ENCODE measurements around the gene TRAPPC6A.

TRAPPC6A gene, protein sequence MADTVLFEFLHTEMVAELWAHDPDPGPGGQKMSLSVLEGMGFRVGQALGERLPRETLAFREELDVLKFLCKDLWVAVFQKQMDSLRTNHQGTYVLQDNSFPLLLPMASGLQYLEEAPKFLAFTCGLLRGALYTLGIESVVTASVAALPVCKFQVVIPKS

DNA sequence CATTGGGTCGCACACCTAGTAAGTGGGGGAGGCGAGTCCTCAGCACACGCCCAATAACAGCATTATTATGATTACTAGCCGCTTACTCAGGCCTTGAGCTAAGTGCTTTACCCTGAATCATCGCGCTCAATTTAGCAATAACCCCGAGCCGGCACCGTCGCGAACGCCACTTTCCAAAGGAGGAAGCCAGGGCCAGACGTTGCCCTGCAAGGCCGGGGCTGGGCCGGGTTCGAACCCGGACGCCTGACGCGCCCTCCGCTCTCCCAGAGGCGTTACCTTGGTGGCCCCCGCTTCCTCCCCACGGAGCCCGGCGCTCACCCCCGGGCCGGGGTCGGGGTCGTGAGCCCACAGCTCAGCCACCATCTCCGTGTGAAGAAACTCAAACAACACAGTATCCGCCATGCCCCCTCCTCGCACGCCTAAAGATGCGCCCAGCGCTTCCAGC lies at the start of gene TRAPPC6A:
TSS of gene TRAPPC6A (minus strand) at position 421 of the 445 bp plus-strand sequence. CDS start at position 402, 19 bp downstream.
- DNase-seq = no peak

GRCh38 chr19:45224645-45225044 lies 46.6 kb upstream of the TRAPPC6A start:
- no peak for DNase-seq

DNA sequence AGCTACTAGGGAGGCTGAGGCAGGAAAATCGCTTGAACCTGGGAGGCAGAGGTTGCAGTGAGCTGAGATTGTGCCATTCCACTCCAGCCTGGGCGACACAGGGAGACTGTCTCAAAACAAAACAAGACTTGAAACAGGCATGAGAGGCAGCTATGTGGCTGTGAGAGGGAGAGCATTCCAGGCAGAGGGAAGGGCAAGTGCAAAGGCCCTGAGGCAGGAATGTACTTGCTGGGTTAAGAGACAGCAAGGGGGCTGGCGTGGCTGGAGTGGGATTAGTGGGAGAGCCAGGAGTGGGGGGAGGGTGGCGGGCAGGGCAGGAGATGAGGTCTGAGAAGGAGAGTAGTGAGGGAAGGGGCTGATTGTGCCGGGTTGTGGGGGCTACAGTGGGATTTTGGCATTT lies 45.8 kb upstream of the TRAPPC6A start:
- no peak for DNase-seq

DNA sequence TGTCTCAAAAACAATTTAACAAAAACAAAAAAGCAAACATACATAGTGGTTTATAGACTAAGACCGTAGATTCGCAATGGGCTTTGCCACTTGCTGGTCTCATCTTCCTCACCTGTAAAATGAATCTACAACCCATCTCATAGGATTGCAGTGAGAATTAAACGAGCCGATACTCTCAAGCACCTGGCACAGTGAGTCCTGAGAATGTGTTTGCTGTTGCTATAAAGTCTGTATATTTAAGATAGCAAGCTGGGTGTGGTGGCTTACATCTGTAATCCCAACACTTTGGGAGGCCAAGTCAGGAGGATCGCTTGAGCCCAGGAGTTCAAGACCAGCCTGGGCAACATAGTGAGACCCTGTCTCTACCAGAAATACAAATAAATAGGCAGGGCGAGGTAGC lies 44.7 kb upstream of the TRAPPC6A start:
- DNase-seq = no peak

GRCh38 chr19:45218911-45219743 lies 41.1 kb upstream of the TRAPPC6A start:
- no peak for DNase-seq

DNA sequence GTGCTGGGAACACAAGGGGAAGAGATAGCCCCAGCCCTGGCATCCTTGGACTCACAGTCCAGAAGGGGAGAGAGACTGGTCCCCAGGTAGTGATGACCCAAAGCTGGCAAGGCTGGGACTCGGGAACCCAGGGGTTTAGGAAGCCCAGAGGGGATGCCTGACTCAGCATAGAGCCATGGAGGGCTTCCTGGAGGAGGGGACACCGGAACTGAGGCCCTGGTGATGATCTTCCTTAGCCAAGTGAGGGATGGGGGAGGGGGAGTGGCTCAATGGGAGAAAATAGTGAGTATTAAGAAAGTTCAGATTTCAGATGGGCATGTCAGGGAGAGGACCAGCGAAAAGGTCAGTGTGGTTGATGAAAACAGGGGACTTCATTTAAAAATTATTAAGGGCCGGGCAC lies 40.4 kb upstream of the TRAPPC6A start:
- DNase-seq = no peak

GRCh38 chr19:45217957-45218334 lies 39.9 kb upstream of the TRAPPC6A start:
- DNase-seq = no peak

- DNase-seq = no peak
These were observed 39.3 kb upstream of the TRAPPC6A start for GRCh38 chr19:45217193-45217956.

DNA sequence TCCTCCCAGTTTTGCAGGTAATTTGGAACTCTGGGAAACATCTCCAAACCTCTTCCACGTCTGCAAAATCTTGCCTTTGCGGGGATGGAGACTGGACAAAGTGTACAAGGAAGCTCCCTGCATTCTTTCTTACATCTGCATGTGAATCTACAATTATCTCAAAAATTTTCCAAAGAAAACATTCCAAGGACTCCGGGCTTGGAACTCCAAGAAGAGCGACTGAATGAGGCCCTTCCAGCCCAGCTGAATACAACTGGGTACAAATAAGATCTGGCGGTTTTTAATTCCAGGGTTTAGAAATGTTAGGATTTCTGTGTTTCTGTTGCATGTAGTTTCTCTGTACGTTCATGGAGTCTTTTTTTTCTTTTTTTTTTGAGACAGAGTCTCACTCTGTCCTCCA lies 38.6 kb upstream of the TRAPPC6A start:
- no peak for DNase-seq

- no peak for DNase-seq
These were observed 37.6 kb upstream of the TRAPPC6A start for GRCh38 chr19:45215391-45216191.

GRCh38 chr19:45213031-45213430 lies 35.0 kb upstream of the TRAPPC6A start:
- no peak for DNase-seq

DNA sequence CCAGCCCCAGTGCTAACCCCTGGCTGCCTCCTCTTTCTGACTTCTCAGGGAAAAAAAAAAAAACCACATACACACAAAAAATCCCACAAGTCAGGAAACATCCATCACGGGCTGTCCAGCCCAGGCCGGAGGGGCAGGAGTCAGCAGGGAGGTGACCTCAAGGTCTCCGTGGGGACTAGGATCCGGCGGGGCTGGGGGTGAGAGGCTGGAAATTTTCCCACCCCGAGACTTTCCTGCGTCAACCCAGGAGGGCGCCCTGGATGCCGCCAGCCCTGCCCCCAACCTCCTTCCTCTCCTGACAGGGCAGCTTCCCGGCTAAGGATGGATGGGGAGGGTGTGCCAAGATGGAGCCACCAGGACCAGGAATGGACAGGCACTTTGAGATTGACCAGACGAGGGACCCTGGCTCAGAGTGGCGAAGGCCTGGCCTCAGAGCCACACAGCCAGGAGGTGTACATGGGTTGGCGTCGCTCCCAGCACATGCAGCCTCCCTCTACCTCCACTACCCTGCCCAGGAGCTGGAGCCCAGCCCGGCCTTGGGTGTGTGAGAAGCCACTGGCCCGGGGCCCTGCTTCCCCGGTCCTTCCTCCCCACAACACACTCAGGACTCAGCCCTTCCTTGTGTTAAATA lies 33.8 kb upstream of the TRAPPC6A start:
- no peak for DNase-seq

DNA sequence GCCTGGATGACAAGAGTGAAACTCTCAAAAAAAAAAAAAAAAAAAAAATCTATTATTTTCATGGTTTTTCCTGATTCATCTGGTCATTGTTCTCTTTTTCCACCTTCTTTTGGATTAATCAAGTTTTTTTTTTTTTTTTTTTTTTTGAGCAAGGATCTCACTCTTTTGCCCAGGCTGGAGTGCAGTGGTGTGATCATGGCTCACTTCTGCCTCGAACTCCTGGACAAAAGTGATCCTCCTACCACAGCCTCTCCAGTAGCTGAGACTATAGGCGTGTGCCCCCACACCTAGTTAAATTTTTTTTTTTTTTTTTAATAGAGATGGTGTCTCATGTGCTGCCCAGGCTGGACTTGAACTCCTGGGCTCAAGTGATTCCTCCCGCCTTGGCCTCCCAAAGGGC lies 28.3 kb upstream of the TRAPPC6A start:
- DNase-seq = no peak

DNA sequence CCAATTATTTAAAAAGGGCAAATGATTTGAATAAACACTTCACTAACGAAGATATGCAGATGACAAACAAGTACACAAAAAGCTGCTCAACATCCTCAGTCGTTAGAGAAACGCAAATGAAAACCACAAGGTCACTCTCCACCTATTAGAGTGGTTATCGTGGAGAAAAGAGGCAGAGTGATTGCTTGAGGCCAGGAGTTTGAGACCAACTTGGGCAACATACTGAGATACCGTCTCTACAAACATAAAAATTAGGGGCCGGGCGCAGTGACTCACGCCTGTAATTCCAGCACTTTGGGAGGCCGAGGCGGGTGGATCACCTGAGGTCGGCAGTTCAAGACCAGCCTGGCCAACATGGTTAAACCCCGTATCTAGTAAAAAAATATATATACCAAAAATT lies 27.8 kb upstream of the TRAPPC6A start:
- DNase-seq = no peak

DNA sequence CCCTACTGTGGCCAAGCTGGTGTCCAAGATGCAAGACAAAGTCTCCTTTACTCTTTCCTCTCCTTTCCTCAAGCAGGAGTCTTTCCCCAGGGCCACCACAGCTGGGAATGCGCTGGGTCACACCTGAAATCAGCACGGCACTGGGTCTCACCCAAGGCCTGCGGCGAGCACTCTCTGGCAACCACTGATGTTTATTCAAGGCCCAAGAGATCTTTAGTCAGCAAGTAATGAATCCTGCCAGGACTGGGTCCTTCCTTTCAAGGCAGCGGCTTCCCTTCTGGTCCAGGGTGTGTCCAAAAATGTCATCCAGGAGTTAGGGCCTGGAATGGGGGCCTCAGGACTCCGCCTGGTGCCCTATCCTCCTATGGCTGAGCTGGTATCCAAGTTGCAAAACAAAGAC lies 24.6 kb upstream of the TRAPPC6A start:
- no peak for DNase-seq

- DNase-seq = peak; percentile 39
These were observed 22.5 kb upstream of the TRAPPC6A start for GRCh38 chr19:45200568-45200967.

- DNase-seq = no peak
These were observed 17.7 kb upstream of the TRAPPC6A start for GRCh38 chr19:45195764-45196163.

GRCh38 chr19:45191375-45191774 lies 13.3 kb upstream of the TRAPPC6A start:
- no peak for DNase-seq

DNA sequence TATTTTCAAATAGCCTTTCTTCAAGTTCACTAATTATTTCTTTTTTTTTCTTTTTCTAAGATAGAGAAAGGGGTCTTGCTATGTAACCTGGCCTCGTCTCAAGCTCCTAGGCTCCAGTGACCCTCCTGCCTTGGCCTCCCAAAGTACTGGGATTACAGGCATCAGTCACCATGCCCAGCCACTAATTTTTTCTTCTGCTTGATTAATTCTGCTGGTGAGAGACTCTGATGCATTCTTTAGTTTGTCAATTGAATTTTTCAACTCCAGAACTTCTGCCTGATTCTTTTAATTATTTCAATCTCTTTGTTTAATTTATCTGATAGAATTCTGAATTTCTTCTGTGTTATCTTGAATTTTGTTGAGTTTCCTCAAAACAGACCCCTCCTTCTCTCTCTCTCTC lies 11.9 kb upstream of the TRAPPC6A start:
- no peak for DNase-seq

DNA sequence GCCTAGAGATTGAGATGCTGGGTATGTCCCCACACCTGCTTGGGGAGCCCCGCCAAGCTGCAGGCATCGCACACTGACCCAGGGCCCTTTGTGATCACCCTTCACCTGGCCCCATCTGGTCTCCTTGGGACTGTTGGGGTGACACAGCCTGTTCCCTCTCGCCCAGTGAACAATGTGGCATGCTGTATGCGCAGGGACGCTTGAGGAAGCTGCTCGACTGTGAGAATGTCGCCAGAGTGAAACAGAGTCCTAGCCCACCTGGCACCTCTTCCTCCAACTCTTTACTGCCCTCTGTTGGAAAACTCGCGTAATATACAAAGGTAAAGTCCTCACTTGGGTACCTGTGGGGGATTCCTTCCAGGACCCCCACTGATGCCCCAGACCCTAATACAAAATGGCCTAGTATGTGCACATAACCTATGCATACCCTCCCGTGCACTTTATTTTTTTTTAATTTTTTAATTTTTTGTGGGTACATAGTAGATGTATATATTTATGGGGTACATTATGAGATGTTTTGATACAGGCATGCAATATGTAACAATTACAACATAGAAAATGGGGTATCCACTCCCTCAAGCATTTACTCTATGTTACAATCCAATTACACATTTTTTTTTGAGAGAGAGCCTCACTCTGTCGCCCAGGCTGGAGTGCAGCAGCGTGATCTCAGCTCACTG lies 9.5 kb upstream of the TRAPPC6A start:
- DNase-seq = peak; percentile 45

DNA sequence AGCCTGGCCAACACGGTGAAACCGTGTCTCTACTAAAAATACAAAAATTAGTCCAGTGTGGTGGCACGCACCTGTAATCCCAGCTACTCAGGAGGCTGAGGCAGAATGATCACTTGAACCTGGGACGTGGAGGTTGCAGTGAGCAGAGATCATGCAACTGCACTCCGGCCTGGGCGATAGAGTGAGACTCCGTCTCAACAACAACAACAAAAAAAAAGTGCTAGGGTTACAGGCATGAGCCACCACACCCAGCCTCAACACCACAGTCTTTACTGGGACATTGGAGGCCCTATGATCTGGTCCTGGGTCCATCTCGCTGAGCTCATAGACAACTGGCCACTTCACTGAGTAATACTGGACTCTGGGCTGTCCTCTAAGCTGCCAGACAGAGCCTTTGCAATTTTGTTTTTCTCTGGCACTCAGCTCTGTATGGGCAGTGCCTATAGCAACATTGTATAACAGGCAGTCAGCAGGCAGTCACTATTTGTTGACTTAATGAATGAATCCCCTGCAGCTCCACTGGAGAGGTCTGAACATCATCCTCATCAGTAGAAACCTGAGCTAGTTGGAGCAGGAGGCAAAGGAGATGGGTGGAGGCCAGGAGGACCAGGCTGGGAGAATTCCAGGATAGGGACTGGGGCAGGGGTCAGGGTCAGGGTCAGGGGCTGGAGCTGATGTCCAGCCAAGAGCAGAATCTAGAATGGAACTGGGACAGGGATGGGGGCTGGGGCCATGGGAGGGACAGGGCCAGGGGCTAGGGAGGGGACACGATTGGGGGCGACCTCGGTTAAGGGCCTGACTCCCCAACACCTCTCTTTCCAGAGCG lies 8.7 kb upstream of the TRAPPC6A start:
- no peak for DNase-seq
